Activated effector memory CD4-positive, alpha-beta T cell treated with Interleukin-2 at 50 U/mL for 16 hours (primary cell): ENCODE measurements around the gene HNRNPA0.

Experiments used
- DNase-seq: peaks from one replicate; pipeline ENCODE4 v3.0.0-alpha.2; 2020

The HNRNPA0 gene

GRCh38 chr5:137753691-137754187 lies 424 bp downstream of the HNRNPA0 start:
- no peak for DNase-seq

GRCh38 chr5:137752905-137753690 lies 1.1 kb downstream of the HNRNPA0 start:
- DNase-seq = peak; percentile 17

- no peak for DNase-seq
These were observed 2.2 kb downstream of the HNRNPA0 start for GRCh38 chr5:137751869-137752491.

- DNase-seq = no peak
These were observed 3.7 kb downstream of the HNRNPA0 start for GRCh38 chr5:137750436-137750835.

GRCh38 chr5:137747848-137748247 lies 6.3 kb downstream of the HNRNPA0 start:
- no peak for DNase-seq

- DNase-seq = peak; percentile 23
These were observed 11.0 kb downstream of the HNRNPA0 start for GRCh38 chr5:137743031-137743640.

GRCh38 chr5:137741718-137742117 lies 12.4 kb downstream of the HNRNPA0 start:
- DNase-seq = no peak

GRCh38 chr5:137739737-137740136 lies 14.4 kb downstream of the HNRNPA0 start:
- DNase-seq = no peak

- no peak for DNase-seq
These were observed 15.2 kb downstream of the HNRNPA0 start for GRCh38 chr5:137738947-137739346.

- no peak for DNase-seq
These were observed 16.6 kb downstream of the HNRNPA0 start for GRCh38 chr5:137737349-137738131.

- DNase-seq = no peak
These were observed 17.7 kb downstream of the HNRNPA0 start for GRCh38 chr5:137736496-137736895.

- DNase-seq = peak; percentile 18
These were observed 18.4 kb downstream of the HNRNPA0 start, which contains the start of gene KLHL3 for GRCh38 chr5:137735555-137736284. Gene KLHL3 (minus strand): TSS chr5:137736089. CDS start chr5:137735646, 443 bp downstream.

GRCh38 chr5:137734962-137735554 lies 19.1 kb downstream of the HNRNPA0 start:
- no peak for DNase-seq

GRCh38 chr5:137734331-137734730 lies 19.8 kb downstream of the HNRNPA0 start:
- no peak for DNase-seq

GRCh38 chr5:137733922-137734321 lies 20.2 kb downstream of the HNRNPA0 start:
- DNase-seq = no peak

GRCh38 chr5:137733006-137733405 lies 21.2 kb downstream of the HNRNPA0 start:
- no peak for DNase-seq

GRCh38 chr5:137731176-137731575 lies 23.0 kb downstream of the HNRNPA0 start:
- DNase-seq = no peak

- DNase-seq = no peak
These were observed 23.8 kb downstream of the HNRNPA0 start for GRCh38 chr5:137730336-137730735.

GRCh38 chr5:137728048-137728447 lies 26.1 kb downstream of the HNRNPA0 start:
- no peak for DNase-seq

GRCh38 chr5:137727623-137728022 lies 26.5 kb downstream of the HNRNPA0 start:
- DNase-seq = no peak

- no peak for DNase-seq
These were observed 29.9 kb downstream of the HNRNPA0 start for GRCh38 chr5:137724251-137724650.

- DNase-seq = no peak
These were observed 35.6 kb downstream of the HNRNPA0 start for GRCh38 chr5:137718611-137719010.
